HG02973 (cell line): Measurements from ENCODE around the gene PCSK5.

ENCODE experiments used
- ATAC-seq: cut with Tn5 transposase; IDR thresholded peaks from one replicate; pipeline ENCODE4 v1.9.1; 2021; ENCODE audit warnings: moderate library complexity; ENCODE audit not compliant: unreplicated experiment

The PCSK5 gene

DNA sequence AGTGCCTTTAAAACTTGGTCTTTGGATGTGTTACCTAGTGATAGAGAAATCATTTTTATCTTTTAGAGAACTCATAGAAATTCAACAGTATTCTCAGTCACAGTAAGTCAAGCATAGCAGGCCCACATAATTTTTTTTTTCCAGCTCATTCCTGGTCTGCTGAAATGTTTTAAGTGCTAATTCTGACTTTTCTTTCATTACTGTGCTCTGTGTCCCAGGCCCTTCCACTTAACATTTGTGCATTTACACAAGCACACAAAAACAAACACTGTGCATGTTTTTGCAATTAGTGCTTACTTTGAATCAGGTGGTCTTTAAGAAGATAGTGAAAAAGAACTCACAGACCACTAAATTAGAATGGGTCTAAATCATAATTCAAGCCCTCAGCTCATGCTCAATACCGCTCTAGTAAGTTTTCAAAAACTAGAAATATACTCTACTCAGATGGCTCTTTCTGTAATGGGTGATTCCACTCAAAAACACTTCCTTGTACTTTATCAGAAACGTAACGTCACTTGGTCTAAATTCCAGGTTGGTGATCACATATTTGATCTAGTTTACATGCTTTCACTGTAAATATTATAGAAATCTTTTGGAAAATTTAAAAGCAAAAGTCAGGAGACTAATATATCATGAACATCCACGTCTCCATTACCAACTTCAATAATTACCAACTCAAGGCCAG, 107.8 kb downstream of the PCSK5 start:
- no peak for ATAC-seq

- ATAC-seq = no peak
These were observed 111.0 kb downstream of the PCSK5 start for GRCh38 chr9:76001459-76001858.

DNA sequence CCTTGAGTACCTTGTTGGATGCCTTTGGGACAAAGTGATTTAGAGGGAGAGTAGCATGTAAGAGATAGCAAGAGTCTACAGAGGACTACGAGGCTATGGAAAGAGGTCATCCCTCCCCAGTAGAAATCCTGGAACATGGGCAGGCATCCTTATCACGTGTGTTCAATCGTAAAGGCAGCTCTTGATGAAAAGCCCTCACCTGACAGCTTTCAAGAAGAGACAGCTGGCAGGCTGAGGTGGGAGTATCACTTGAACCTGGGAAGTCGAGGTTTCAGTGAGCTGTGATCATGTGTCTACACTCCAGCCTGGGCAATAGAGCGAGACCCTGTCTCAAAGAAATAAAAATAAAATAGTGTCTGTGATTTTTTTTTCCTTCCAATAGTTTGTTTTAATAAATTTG, 112.6 kb downstream of the PCSK5 start:
- ATAC-seq = no peak

DNA sequence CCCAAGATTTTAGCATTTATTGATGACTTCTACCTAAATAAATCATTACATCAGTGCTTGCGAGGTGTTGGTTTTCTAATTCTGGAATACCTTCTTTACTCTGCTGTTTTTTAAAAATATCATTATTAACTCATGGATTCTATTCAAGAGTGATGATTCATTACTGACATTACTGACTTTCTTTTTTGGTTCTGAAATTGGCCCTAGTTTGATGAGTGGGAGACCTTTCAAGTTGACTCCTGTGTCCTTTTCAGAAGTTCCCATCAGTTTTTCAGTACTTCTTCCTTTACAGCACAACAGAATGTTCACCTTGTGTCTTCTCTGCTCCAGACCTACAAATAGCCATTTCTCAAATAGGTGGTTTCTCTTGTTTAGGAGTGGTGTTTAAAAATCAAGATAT, 114.1 kb downstream of the PCSK5 start:
- peak; percentile 89 for ATAC-seq

GRCh38 chr9:76007935-76008334, 117.5 kb downstream of the PCSK5 start:
- ATAC-seq = no peak

GRCh38 chr9:76013809-76014208, 123.3 kb downstream of the PCSK5 start:
- ATAC-seq = no peak

DNA sequence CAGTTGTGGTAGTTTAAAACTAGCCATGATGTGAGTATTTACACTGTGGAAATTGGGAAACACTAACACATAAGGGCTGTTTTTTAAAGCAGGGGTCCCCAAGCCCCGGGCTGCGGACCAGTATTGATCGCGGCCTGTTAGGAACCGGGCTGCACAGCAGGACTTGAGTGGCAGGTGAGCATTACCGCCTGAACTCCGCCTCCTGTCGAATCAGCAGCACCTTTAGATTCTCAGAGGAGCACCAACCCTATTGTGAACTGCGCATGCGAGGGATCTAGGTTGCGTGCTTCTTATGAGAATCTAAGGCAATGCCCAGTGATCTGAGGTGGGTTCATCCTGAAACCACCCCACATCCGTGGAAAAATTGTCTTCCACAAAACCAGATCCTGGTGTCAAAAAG, 127.8 kb downstream of the PCSK5 start:
- no peak for ATAC-seq

DNA sequence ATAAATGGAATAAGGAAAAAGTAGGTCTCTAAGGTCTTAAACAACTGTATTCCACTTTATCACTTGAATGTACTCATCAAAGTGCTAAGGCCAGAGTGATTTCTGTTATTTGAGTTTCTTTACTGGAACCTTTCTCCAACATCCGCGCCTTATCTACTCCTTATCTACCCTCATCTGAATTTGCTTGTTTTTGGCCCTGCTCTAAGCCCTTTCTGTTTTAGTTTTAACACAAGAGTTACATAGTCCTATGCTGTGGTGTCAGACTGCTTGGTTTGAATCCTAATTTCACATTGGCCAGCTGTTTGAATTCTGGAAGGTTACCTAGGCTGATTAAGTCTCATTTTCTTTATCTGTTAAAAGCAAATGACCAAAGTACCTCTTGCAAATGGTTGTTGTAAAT, 128.3 kb downstream of the PCSK5 start:
- ATAC-seq = no peak

DNA sequence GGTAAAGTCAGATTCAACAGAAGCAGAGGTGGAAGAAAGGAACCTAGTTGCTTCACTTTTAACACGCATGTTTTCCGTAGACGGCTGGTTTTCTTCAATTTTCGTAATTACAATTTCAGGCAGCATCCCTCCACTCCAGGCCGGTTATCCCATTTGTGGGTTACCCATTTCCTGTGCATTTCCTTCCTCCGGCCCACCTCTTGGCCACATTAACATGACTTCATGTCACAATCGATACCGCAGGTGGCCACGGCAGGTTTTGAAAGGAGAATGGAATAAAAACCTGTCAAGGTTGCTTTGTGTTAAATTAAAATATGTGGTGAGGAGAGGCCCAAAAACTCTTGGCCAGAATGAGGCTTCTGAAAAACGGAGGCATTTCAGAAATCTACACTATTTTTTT, 130.2 kb downstream of the PCSK5 start:
- no peak for ATAC-seq

- no peak for ATAC-seq
These were observed 131.8 kb downstream of the PCSK5 start for GRCh38 chr9:76022317-76022716.

- no peak for ATAC-seq
These were observed 133.3 kb downstream of the PCSK5 start for GRCh38 chr9:76023715-76024195.

GRCh38 chr9:76025286-76025685, 134.8 kb downstream of the PCSK5 start:
- no peak for ATAC-seq

DNA sequence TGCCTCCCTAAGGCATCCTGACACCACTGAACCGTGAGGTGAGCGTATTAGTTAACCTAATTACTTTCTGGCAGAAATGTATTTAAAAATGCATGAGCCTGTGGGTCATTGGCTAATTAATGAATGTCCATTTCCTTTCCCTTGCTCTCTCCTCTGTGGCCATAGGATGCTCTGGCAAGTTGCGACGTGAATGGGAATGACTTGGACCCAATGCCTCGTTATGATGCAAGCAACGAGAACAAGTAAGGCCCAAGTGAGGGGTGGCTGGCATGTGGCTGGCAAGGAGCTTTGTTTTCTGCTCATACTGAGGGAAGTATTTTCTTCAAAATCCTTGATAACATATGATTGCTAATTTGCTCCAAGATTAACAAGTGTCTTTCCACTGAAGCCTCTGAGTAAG, 136.3 kb downstream of the PCSK5 start:
- no peak for ATAC-seq

- no peak for ATAC-seq
These were observed 136.9 kb downstream of the PCSK5 start for GRCh38 chr9:76027416-76027815.

DNA sequence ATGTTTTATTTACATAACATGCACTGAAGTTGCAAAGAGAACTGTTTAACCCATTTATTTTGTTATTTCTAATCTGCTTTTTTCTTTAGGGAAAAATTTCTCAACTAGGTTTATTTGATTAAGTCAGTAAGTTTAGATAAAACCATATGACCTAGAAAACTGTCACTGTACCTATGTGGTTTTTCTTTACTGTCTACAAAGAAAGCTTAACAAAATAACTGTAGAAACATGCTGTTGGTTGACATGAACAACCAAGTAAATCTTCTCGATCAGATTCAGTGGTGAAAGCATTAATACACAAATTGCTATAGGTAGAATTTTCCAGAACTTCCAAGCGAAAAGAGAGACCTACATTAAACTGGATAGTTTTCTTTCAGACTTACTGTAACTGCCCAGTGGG, 137.4 kb downstream of the PCSK5 start:
- no peak for ATAC-seq

GRCh38 chr9:76032038-76032796, 141.7 kb downstream of the PCSK5 start:
- no peak for ATAC-seq

DNA sequence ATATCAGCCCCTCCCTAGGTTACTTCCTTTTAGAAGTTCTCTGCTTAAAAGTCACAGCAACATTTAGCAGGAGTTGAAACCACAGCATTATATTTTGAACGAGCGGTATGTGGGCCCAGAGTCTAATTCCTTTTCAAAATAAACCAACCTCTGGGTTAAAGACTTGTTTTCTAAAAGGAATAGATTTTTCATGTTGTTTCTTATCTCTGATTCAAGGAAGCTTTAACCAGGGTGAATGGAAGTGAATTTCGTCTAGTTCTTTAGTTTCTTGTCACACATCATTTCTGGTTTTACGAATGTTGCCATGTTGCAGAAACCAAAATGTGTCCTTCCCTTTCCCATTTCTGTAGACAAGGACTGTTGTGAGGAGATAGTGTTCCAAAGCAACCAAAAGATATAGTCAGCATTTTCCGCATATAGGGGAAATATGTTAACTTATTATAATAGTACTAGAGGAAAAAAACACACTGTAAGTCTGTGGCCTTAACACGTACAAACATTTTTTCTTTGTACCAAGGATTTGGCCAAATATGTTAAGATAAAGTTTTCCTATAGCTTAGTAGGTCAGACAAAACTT, 142.4 kb downstream of the PCSK5 start:
- no peak for ATAC-seq

GRCh38 chr9:76034049-76034448, 143.6 kb downstream of the PCSK5 start:
- no peak for ATAC-seq

DNA sequence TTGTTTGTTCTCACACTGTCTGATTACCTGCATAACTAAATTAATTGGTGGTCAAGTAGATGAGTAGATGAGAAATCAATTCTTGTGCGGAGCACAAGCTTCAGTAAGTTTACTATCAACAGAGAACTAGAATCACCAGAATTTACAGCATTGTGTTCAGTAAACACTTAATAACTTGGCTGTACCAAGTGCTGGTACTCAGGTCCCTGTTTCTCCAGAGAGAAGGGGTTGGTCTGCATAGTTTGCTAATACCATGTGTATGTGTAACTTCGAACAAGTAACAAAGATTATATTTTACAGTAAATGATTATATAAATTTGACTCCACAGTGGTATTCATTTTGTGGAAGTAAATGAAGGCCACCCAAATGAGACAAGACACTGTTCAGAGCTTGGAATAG, 146.3 kb downstream of the PCSK5 start:
- no peak for ATAC-seq

DNA sequence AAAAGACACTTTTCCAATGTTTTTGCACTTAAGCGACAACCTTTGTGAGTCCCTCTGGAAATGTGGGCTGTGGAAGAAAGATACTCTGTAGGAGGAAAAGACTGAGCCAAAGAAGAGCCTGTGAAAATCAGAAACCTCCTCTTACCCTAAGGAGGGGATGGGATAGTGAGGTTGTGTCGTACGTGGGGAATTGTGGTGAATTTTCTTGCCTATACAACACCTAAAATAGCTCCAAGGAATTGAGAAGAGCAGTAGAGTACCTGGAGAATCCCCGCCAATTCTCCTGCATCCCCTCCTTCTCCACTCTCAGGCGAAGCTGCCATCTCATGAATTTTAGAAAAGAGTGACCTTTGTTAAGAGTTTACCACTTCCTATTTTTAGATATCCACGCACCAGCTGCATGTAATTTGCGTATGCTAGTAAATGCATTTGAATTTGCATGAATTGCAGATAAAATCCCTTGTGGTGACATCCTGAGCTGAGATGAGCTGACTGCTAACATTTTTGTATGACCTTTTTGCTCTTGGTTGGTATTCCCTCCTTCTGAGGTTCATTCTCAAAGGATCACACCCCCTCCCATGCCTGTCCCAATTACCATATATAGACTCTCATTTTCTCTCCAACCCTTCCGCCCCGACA, 147.2 kb downstream of the PCSK5 start:
- no peak for ATAC-seq

DNA sequence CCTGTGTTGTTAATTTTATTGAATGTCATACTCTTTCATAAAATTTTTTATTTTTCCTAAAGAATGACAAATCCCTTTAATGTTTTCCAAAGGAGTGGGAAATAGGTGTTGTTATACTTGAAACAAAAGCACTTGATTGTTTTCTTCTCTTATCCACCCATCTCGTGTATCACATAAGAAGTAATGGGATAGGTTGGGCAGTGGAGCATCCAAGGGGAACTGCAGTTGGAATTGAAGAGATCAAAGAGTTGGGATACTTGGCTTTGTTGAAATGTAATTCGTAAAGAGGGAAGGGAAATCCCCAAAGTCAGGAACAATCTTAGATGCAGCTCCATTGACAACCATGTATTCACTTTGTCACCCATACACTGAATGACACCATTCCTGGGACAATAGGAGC, 148.0 kb downstream of the PCSK5 start:
- no peak for ATAC-seq
